ENCODE measurements around the gene DLX4.

DLX4 gene

DNA sequence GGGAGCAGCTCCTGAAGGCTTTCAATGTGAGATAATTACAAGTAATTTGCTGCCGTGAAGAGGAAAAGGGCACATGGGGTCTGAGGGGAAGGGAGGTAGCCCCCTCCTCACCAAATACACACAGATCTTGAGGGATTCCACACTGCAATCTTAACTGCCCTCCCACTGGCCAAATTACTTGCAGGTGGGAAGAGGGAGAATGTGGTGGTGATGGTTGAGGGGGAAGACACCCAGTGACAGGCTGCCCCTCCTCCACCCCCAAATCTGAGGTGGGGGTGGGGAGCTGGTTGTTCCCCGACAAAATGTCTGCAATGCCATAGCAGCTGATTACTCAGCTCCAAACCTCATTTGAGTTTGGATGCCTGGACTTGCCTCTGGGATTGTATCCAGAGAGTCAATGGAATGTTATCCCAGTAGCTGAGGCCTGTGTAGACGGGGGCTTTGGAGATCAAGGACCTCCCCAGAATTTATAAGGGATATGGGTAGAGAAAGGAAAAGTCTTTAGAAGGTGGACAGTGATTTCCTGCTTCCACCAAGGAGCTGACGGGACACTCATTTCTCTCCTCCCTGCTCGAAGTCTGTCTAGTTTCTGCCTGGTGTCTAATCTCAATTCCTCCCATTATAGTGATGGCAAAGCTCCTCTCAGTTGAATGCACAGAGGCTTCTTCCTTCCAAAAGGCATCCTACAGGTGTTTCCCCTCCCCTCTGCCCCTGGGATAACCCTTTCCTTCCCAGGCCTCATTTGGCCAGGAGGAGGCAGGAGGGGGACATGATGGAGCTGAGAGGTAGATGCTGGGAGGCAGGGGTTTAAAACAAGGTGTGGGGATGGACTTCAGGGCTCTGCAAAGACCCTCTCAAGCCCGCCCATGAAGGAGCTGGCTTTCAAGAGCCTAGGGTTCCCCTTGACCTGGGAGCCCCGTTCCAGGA is 8.7 kb downstream of the DLX4 start:
- Histone ChIP-seq H3K9me3 (no peaks in the 10 kb centered on the region), H3K4me3 (no peak overlapping the region), H3K36me3 (replicated peaks) (no peaks in the 10 kb centered on the region), H3K27me3 (ENCODE audit: low read depth) (no peaks in the 10 kb centered on the region), H3K4me1 (peaks cover 13% of the 10 kb centered on the region)
- in situ Hi-C loops (cut with MboI; ENCODE audit: low sequenced_read_pairs): no loop called here
- DNase-seq (ENCODE audit: low spot score in 2 of 2): no peak

DNA sequence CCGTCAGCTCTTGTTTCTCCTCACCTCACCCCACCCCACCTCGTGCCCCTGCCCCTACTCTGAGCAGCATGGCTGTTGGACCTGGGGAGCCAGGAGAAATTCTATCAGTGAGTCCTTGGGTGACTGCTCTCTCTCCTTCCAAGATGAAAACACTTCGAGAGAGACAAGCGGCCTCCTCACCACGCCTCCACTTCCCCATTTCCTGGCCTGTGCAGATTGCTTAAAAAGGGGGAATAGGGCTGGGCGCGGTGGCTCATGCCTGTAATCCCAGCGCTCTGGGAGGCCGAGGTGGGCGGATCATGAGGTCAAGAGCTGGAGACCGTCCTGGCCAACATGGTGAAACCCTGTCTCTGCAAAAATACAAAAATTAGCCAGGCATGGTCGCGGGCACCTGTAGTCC is 9.5 kb downstream of the DLX4 start:
- Histone ChIP-seq H3K36me3 (replicated peaks) (no peaks in the 10 kb centered on the region), H3K4me1 (peaks cover 13% of the 10 kb centered on the region), H3K9me3 (no peaks in the 10 kb centered on the region), H3K4me3 (no peak overlapping the region), H3K27me3 (ENCODE audit: low read depth) (no peaks in the 10 kb centered on the region)
- in situ Hi-C loops (cut with MboI; ENCODE audit: low sequenced_read_pairs): no loop called here
- no peak for DNase-seq (ENCODE audit: low spot score in 2 of 2)

GRCh38 chr17:49979748-49980479 is 10.9 kb downstream of the DLX4 start:
- peaks cover 13% of the 10 kb centered on the region for H3K4me1 ChIP-seq
- no peak for DNase-seq (ENCODE audit: low spot score in 2 of 2)
- no peaks in the 10 kb centered on the region for H3K27me3 ChIP-seq (ENCODE audit: low read depth)
- H3K4me3 ChIP-seq: no peak overlapping the region
- no peaks in the 10 kb centered on the region for H3K36me3 ChIP-seq (replicated peaks)
- H3K9me3 ChIP-seq: no peaks in the 10 kb centered on the region
- in situ Hi-C loops (cut with MboI; ENCODE audit: low sequenced_read_pairs): no loop called here

GRCh38 chr17:49980703-49981197 is 11.8 kb downstream of the DLX4 start:
- H3K36me3 ChIP-seq (replicated peaks): no peaks in the 10 kb centered on the region
- no peaks in the 10 kb centered on the region for H3K9me3 ChIP-seq
- H3K4me1 ChIP-seq: peaks cover 9% of the 10 kb centered on the region
- no peak overlapping the region for H3K4me3 ChIP-seq
- DNase-seq (ENCODE audit: low spot score in 2 of 2): peak in 1 of 2 experiments; percentile 63
- in situ Hi-C loops (cut with MboI; ENCODE audit: low sequenced_read_pairs): no loop called here
- no peaks in the 10 kb centered on the region for H3K27me3 ChIP-seq (ENCODE audit: low read depth)

GRCh38 chr17:49984283-49984682 is 15.3 kb downstream of the DLX4 start:
- no peak for DNase-seq (ENCODE audit: low spot score in 2 of 2)
- Histone ChIP-seq H3K27me3 (ENCODE audit: low read depth) (no peaks in the 10 kb centered on the region), H3K4me3 (no peak overlapping the region), H3K4me1 (no peaks in the 10 kb centered on the region), H3K36me3 (replicated peaks) (no peaks in the 10 kb centered on the region), H3K9me3 (no peaks in the 10 kb centered on the region)
- in situ Hi-C loops (cut with MboI; ENCODE audit: low sequenced_read_pairs): no loop called here

DNA sequence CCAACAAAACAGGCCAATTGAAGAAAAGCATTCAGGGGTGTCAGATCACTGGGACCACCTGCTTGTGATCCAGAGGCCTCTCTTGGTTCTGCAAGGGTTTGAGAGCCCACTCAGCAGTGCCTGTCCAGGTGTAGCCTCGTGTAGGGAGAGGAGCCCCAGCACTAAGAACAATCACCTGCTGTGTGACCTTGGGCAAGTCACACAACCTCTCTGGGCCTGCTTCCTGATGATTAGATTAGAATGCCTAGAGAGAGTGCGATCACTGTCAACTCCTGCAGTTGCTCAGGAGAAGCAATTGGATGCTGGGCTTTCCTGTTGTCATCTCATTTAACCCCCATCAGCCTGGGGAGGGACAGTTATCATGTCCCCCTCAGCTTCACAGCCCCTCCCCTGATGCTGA is 15.8 kb downstream of the DLX4 start:
- in situ Hi-C loops (cut with MboI; ENCODE audit: low sequenced_read_pairs): no loop called here
- H3K9me3 ChIP-seq: no peaks in the 10 kb centered on the region
- H3K4me3 ChIP-seq: no peak overlapping the region
- DNase-seq (ENCODE audit: low spot score in 2 of 2): no peak
- H3K36me3 ChIP-seq (replicated peaks): no peaks in the 10 kb centered on the region
- no peaks in the 10 kb centered on the region for H3K4me1 ChIP-seq
- no peaks in the 10 kb centered on the region for H3K27me3 ChIP-seq (ENCODE audit: low read depth)

GRCh38 chr17:49985310-49985990 is 16.5 kb downstream of the DLX4 start:
- H3K4me3 ChIP-seq: no peak overlapping the region
- H3K27me3 ChIP-seq (ENCODE audit: low read depth): no peaks in the 10 kb centered on the region
- H3K9me3 ChIP-seq: no peaks in the 10 kb centered on the region
- no peak for DNase-seq (ENCODE audit: low spot score in 2 of 2)
- in situ Hi-C loops (cut with MboI; ENCODE audit: low sequenced_read_pairs): no loop called here
- H3K36me3 ChIP-seq (replicated peaks): no peaks in the 10 kb centered on the region
- no peaks in the 10 kb centered on the region for H3K4me1 ChIP-seq

- H3K4me1 ChIP-seq: no peaks in the 10 kb centered on the region
- H3K27me3 ChIP-seq (ENCODE audit: low read depth): no peaks in the 10 kb centered on the region
- H3K4me3 ChIP-seq: no peak overlapping the region
- H3K9me3 ChIP-seq: no peaks in the 10 kb centered on the region
- in situ Hi-C loops (cut with MboI; ENCODE audit: low sequenced_read_pairs): no loop called here
- no peaks in the 10 kb centered on the region for H3K36me3 ChIP-seq (replicated peaks)
- no peak for DNase-seq (ENCODE audit: low spot score in 2 of 2)
These were observed 17.7 kb downstream of the DLX4 start for GRCh38 chr17:49986396-49987289.

DNA sequence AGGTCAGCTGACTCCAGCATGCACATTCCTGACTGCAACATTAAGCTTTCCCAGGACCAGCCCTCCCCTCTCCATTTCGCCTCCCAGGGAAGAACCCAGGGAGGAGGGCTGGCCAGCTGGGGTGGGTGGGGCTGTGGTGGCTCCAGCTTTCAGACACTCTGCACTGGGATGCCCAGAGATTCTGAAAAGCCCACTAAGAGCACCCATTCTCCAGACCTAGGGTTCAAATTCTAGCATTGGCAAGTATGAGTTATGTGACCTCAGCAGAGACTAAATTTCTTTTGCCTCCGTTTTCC is 18.2 kb downstream of the DLX4 start:
- H3K4me1 ChIP-seq: no peaks in the 10 kb centered on the region

DNA sequence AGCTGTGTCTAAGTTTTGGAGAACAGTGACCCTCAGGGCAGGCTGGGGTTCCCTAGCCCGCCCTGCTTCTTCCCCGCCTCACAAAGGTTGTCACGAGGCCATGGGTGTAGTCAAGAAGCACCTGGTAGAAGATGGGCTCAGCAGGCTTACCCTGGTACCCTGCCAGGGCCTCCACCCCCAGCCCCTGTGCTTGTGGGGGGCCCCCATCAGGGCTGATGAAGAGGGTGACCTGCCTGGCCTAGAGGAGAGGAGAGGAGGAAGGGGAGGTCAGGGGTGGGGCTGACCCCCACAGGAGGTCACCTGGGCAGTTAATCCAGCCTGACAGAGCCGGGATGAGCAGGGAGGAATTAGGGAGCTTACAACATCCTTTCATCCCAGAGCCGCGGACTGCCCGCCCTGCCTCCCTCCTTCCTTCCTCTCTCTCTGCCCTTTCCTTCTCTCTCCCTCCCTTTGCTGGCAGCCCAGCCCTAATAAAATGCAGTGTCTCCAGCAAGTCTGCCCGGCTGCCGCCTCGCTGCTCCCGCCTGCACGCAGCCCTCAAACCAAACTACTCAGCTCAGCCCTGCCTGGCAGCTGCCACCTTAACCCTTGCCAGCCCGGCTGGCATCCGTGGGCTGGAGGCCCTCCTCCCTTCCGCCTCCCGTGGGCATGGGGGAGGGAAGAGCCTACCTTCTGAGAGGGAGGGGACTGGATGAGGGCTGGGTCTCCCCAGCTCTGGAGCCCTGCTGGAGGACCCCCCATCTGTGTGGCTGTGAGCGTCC is 18.9 kb downstream of the DLX4 start:
- in situ Hi-C loops (cut with MboI; ENCODE audit: low sequenced_read_pairs): no loop called here
- H3K4me1 ChIP-seq: no peaks in the 10 kb centered on the region
- DNase-seq (ENCODE audit: low spot score in 2 of 2): no peak
- H3K36me3 ChIP-seq (replicated peaks): no peaks in the 10 kb centered on the region
- H3K27me3 ChIP-seq (ENCODE audit: low read depth): no peaks in the 10 kb centered on the region
- H3K9me3 ChIP-seq: no peaks in the 10 kb centered on the region
- no peak overlapping the region for H3K4me3 ChIP-seq

More for the DNA sequence above, 18.2 kb downstream of the DLX4 start:
- Histone ChIP-seq H3K36me3 (replicated peaks) (no peaks in the 10 kb centered on the region), H3K4me3 (no peak overlapping the region), H3K9me3 (no peaks in the 10 kb centered on the region), H3K27me3 (ENCODE audit: low read depth) (no peaks in the 10 kb centered on the region)
- in situ Hi-C loops (cut with MboI; ENCODE audit: low sequenced_read_pairs): no loop called here
- DNase-seq (ENCODE audit: low spot score in 2 of 2): no peak

GRCh38 chr17:49989518-49989880 is 20.5 kb downstream of the DLX4 start:
- Histone ChIP-seq H3K4me1 (no peaks in the 10 kb centered on the region), H3K9me3 (no peaks in the 10 kb centered on the region), H3K36me3 (replicated peaks) (no peaks in the 10 kb centered on the region), H3K4me3 (no peak overlapping the region), H3K27me3 (ENCODE audit: low read depth) (no peaks in the 10 kb centered on the region)
- no peak for DNase-seq (ENCODE audit: low spot score in 2 of 2)
- in situ Hi-C loops (cut with MboI; ENCODE audit: low sequenced_read_pairs): no loop called here

DNA sequence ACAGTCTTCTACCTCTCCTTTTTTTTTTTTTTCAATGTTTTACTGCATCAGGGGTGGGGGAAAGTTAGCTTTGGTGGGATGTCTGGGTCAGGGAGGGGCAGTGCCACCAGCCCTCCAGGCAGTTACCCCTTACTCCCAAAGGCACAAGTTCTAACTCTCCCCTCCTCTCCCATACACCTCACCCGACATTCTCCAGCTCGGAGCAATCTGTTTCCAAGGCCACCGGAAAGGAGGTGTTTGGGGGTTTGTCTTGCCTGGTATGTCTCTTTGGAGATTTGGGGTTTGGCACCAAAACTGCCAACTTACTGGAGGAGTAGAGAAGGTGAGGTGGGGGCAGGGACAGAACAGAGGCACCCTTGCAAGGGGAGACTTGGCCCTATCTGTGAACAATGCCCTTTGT is 21.3 kb downstream of the DLX4 start:
- H3K27me3 ChIP-seq (ENCODE audit: low read depth): no peaks in the 10 kb centered on the region
- in situ Hi-C loops (cut with MboI; ENCODE audit: low sequenced_read_pairs): loop anchor here (10.0 kb wide), 1 partner anchor 286 kb away; the partner anchor contains the start of gene SLC35B1
- H3K4me3 ChIP-seq: no peak overlapping the region
- peaks cover under 1% of the 10 kb centered on the region; the same call in 1 of the 2 replicates for H3K4me1 ChIP-seq
- DNase-seq (ENCODE audit: low spot score in 2 of 2): no peak
- no peaks in the 10 kb centered on the region for H3K9me3 ChIP-seq
- no peaks in the 10 kb centered on the region for H3K36me3 ChIP-seq (replicated peaks)

Measured in HAP-1 (cell line).